HepG2 (cell line): ENCODE data around the gene LTBR. TPM values are rescaled to one million over a fixed set of nuclear protein-coding genes. Genes with fewer than 3 reads are reported as not detected.
A peak's percentile ranks its signal among the peaks of the same experiment; 100 is the strongest.

Source experiments
- ATAC-seq: fragments of 200-7000 bp; cut with Tn5 transposase; 3 replicates; pipeline ENCODE4 v1.9.1; 2020; ENCODE audit warnings: mild to moderate bottlenecking, moderate library complexity
- BruUV-seq: library from RNA; stranded (reverse); fragments of 400-500 nt; replicated peaks from 2 replicates; lab custom pipeline; 2021; lab: Mats Ljungman, UMichigan
- CTCF ChIA-PET: fragments of 300-600 bp; formaldehyde crosslinking; extraction: SDS; loops from one replicate; lab custom pipeline; 2021; ENCODE audit warnings: low total read pairs, inconsistent platforms, low intra/inter-chr PET ratio; lab: Yijun Ruan, JAX
- POLR2A ChIA-PET: fragments of 350-600 bp; sonication (Branson Sonifier 250); formaldehyde crosslinking; loops from one replicate; lab custom pipeline; 2020; ENCODE audit warnings: antibody characterized with exemption, inconsistent platforms; lab: Yijun Ruan, JAX
- DNase-seq: peaks from one replicate; pipeline ENCODE4 v3.0.0-alpha.2; 2015; ENCODE audit warnings: low spot score
- FAIRE-seq: peaks from 3 replicates; lab custom pipeline; 2011; peaks lifted over from hg19 to GRCh38; lab: Jason Lieb, UNC
- H2AFZ ChIP-seq: one replicate; pipeline ENCODE4 v1.6.1; 2011; ENCODE audit warnings: low read length, inconsistent platforms
- H3K27ac ChIP-seq: fragments of 300-600 bp; 3 replicates; pipeline ENCODE4 v1.8.0; 2011; ENCODE audit warnings: mixed run types, mild to moderate bottlenecking, mixed read lengths, low read length, inconsistent platforms; ENCODE audit not compliant: insufficient read depth; ENCODE audit errors: extremely low read length
- H3K27me3 ChIP-seq, 2 experiments: fragments of 200-600 bp in 1 of 2; 2 replicates in 1 of 2; 3 replicates in 1 of 2; pipeline versions ENCODE4 v1.6.0 to v1.8.0; 2011; ENCODE audit warnings: low read length in 2 of 2, mild to moderate bottlenecking in 2 of 2, moderate library complexity in 2 of 2, inconsistent platforms in 1 of 2; ENCODE audit not compliant: insufficient read depth in 2 of 2, control insufficient read depth in 1 of 2
- H3K36me3 ChIP-seq, 2 experiments: fragments of 200-600 bp in 1 of 2; replicated peaks in 1 of 2; 2 replicates in 1 of 2; 3 replicates in 1 of 2; pipeline versions ENCODE4 v1.5.1 to v1.8.0; 2011; ENCODE audit warnings: low read length in 2 of 2, inconsistent platforms in 1 of 2; ENCODE audit not compliant: insufficient read depth in 2 of 2, control insufficient read depth in 1 of 2
- H3K4me1 ChIP-seq: 2 replicates; pipeline ENCODE4 v1.5.1; 2012; ENCODE audit warnings: low read length, inconsistent platforms; ENCODE audit not compliant: insufficient read depth
- H3K4me2 ChIP-seq: 2 replicates; pipeline ENCODE4 v1.6.0; 2011; ENCODE audit warnings: low read depth, low read length, inconsistent platforms
- H3K4me3 ChIP-seq, 3 experiments: fragments of 200-600 bp in 1 of 3; sonication (generic), shearing (Covaris generic) in 1 of 3; replicated peaks in 1 of 3; 2 replicates each; pipeline ENCODE4 v1.5.1; 2011 to 2016; ENCODE audit warnings: low read length in 3 of 3, inconsistent platforms in 2 of 3, low read depth in 2 of 3, mild to moderate bottlenecking in 2 of 3, control low read depth in 1 of 3, mixed read lengths in 1 of 3; ENCODE audit not compliant: insufficient read depth in 1 of 3
- H3K79me2 ChIP-seq: one replicate; pipeline ENCODE4 v1.6.1; 2011; ENCODE audit warnings: low read length, inconsistent platforms; ENCODE audit not compliant: insufficient read depth
- H3K9ac ChIP-seq: 2 replicates; pipeline ENCODE4 v1.6.0; 2011; ENCODE audit warnings: mild to moderate bottlenecking, low read depth, low read length, inconsistent platforms; ENCODE audit not compliant: insufficient read depth
- H3K9me3 ChIP-seq: 2 replicates; pipeline ENCODE4 v1.5.1; 2012; ENCODE audit warnings: mild to moderate bottlenecking, low read length
- H4K20me1 ChIP-seq: 2 replicates; pipeline ENCODE4 v1.6.0; 2011; ENCODE audit warnings: inconsistent platforms, mild to moderate bottlenecking, low read length, moderate library complexity; ENCODE audit not compliant: insufficient read depth
- CC2D1A ChIP-seq: sonication (generic); formaldehyde crosslinking; IDR thresholded peaks from 2 replicates; pipeline ENCODE4 v1.8.1; 2023; ENCODE audit warnings: mild to moderate bottlenecking, missing genetic modification reagents
- FOXK2 ChIP-seq: fragments of 450-650 bp; IDR thresholded peaks from 2 replicates; pipeline ENCODE4 v1.6.1; 2016
- IKZF4 ChIP-seq: sonication (generic); formaldehyde crosslinking; IDR thresholded peaks from 2 replicates; pipeline ENCODE4 v1.5.1; 2020; ENCODE audit warnings: borderline replicate concordance, mild to moderate bottlenecking, low read depth, missing genetic modification reagents; ENCODE audit errors: not compliant biosample characterization
- KMT2B ChIP-seq: IDR thresholded peaks from 2 replicates; pipeline ENCODE4 v1.6.1; 2016; ENCODE audit warnings: missing genetic modification reagents, missing compliant biosample characterization
- PAWR ChIP-seq: sonication (generic); formaldehyde crosslinking; IDR thresholded peaks from 2 replicates; pipeline ENCODE4 v1.4.0; 2020; ENCODE audit warnings: missing genetic modification reagents, mild to moderate bottlenecking, borderline replicate concordance
- RAD21 ChIP-seq: fragments of 450-650 bp; formaldehyde crosslinking; IDR thresholded peaks from 2 replicates; pipeline ENCODE4 v1.5.0; 2020; ENCODE audit warnings: mild to moderate bottlenecking
- RBM22 ChIP-seq: fragments of 200-400 bp; formaldehyde crosslinking; optimal IDR thresholded peaks from 2 replicates; pipeline ENCODE3; 2017; ENCODE audit warnings: mild to moderate bottlenecking, low read length, moderate library complexity
- RFXAP ChIP-seq: sonication (generic); formaldehyde crosslinking; IDR thresholded peaks from 2 replicates; pipeline ENCODE4 v1.4.0; 2020; ENCODE audit warnings: missing genetic modification reagents, borderline replicate concordance
- SIN3B ChIP-seq: fragments of 150-350 bp; IDR thresholded peaks from 2 replicates; pipeline ENCODE4 v1.6.1; 2014; ENCODE audit warnings: low read length
- TOE1 ChIP-seq: sonication (generic); formaldehyde crosslinking; IDR thresholded peaks from 2 replicates; pipeline ENCODE4 v1.4.0; 2020; ENCODE audit warnings: mild to moderate bottlenecking, missing genetic modification reagents
- ZBTB33 ChIP-seq: sonication (generic); formaldehyde crosslinking; IDR thresholded peaks from 2 replicates; pipeline ENCODE4 v1.4.0; 2020; ENCODE audit warnings: missing genetic modification reagents
- ZSCAN25 ChIP-seq: sonication (generic); formaldehyde crosslinking; IDR thresholded peaks from 2 replicates; pipeline ENCODE4 v1.8.0; 2022; ENCODE audit warnings: mild to moderate bottlenecking, missing genetic modification reagents
- WGBS: methylation state at CpG from one replicate; pipeline ENCODE4 v1.1.6; 2017; ENCODE audit warnings: low lambda C conversion rate; 5-methylcytosine and 5-hydroxymethylcytosine counted together
- in situ Hi-C: cut with HindIII; loops from 2 replicates; pipeline ENCODE4 v1.10.0; 2017; ENCODE audit warnings: low pct_unique_long_range_greater_than_20kb; ENCODE audit not compliant: extremely low pct_ligation_motif_present
- intact Hi-C: fragments of 100-400 bp; cut with micrococcal nuclease; formaldehyde crosslinking; loops from one replicate; pipeline ENCODE4 v1.10.0; 2022; ENCODE audit not compliant: unreplicated experiment
- polyA plus RNA-seq, 8 experiments: library from polyadenylated mRNA; depleted of rRNA in 3 of 8; stranded (reverse) in 7 of 8; unstranded in 1 of 8; fragments of >200 nt; fragmentation: Illumina TruSeq in 4 of 8; extraction: Trizol in 4 of 8; gene quantifications; 2 replicates each; pipeline versions ENCODE4 v1.2.1 to v1.2.3, GENCODE V29; 2011 to 2016; ENCODE audit warnings: low read depth in 4 of 8, missing spikeins in 1 of 8, mixed read lengths in 1 of 8; ENCODE audit not compliant: insufficient read depth in 1 of 8
- total RNA-seq, 5 experiments: library from RNA; depleted of rRNA; stranded (reverse); fragments of >200 nt; fragmentation: Illumina TruSeq; extraction: Trizol; gene quantifications; 2 replicates each; pipeline ENCODE4 v1.2.3, GENCODE V29; 2016; ENCODE audit warnings: low read depth in 1 of 5
- TF ChIP-seq, protein P1 (sequence below): sonication (generic); formaldehyde crosslinking; IDR thresholded peaks from 2 replicates; pipeline ENCODE4 v1.4.0; 2020; ENCODE audit warnings: missing genetic modification reagents
- TF ChIP-seq, protein P2 (sequence below): sonication (generic); formaldehyde crosslinking; IDR thresholded peaks from 2 replicates; pipeline ENCODE4 v1.9.0; 2021; ENCODE audit warnings: mild to moderate bottlenecking, missing genetic modification reagents
- TF ChIP-seq, protein P3 (sequence below): sonication (generic); formaldehyde crosslinking; IDR thresholded peaks from 2 replicates; pipeline ENCODE4 v1.4.0; 2020; ENCODE audit warnings: mild to moderate bottlenecking, missing genetic modification reagents

The LTBR gene
- total and polyA plus RNA-seq, 2 of the 13 experiments (the other 11 are each of a cell fraction or from before 2014, with no cell fraction given) = 31.4 to 34.8 TPM

GRCh38 chr12:6376079-6376869, 7.7 kb upstream of the LTBR start:
- Histone ChIP-seq H3K9me3 (no peaks in the 10 kb centered on the region), H3K4me1 (peaks cover 73% of the 10 kb centered on the region), H3K36me3 (no peaks in the 10 kb centered on the region), H3K4me3 (peak overlapping the region; percentile 41 to 73 (median 57)), H3K9ac (peak overlapping the region; percentile 68), H3K79me2 (no peaks in the 10 kb centered on the region), H4K20me1 (no peaks in the 10 kb centered on the region), H3K4me2 (peak overlapping the region; percentile 98), H3K27ac (peak overlapping the region; percentile 16), H3K27me3 (peaks cover 0 to 21% of the 10 kb centered on the region in 2 experiments; a peak in 3 of 5 replicates), H2AFZ (no peak overlapping the region)
- 3% methylated on average over 16 of the region's 19 CpGs for WGBS
- no TSS peak for BruUV-seq
- intact Hi-C loops = loop anchor here (2.0 kb wide), 1 partner anchor 39 kb away; no protein-coding TSS in a partner anchor
- ATAC-seq = peak; percentile 85
- peak; percentile 64 for DNase-seq
- peak; percentile 51 for FAIRE-seq
- in situ Hi-C loops = no loop called here
- ChIA-PET CTCF (no interaction called here), POLR2A (interaction anchor here (1.1 to 7.5 kb wide), 7 partner anchors 7 to 158 kb away, joined by 3 to 278 read pairs (median 9); partner anchors contain the start of genes GAPDH, LTBR, TAPBPL and TNFRSF1A)
- TF ChIP-seq FOXK2 = no peak
- peak; percentile 34; the same call in 1 of the 2 replicates for TF ChIP-seq RAD21 (CRISPR knock-in tag)
- peak; percentile 53; the same call in 1 of the 2 replicates for TF ChIP-seq ZSCAN25 (CRISPR knock-in tag)
- TF ChIP-seq IKZF4 (CRISPR knock-in tag) = no peak
- TF ChIP-seq TOE1 = no peak
- TF ChIP-seq KMT2B (CRISPR knock-in tag) = peak; percentile 66
- no peak for TF ChIP-seq SIN3B
- 0 out of 2 replicates have a peak, but pooled peaks have one; percentile 6 for TF ChIP-seq ZBTB33 (CRISPR knock-in tag)
- TF ChIP-seq, protein P1, sequence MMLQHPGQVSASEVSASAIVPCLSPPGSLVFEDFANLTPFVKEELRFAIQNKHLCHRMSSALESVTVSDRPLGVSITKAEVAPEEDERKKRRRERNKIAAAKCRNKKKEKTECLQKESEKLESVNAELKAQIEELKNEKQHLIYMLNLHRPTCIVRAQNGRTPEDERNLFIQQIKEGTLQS = no peak
- TF ChIP-seq, protein P2, sequence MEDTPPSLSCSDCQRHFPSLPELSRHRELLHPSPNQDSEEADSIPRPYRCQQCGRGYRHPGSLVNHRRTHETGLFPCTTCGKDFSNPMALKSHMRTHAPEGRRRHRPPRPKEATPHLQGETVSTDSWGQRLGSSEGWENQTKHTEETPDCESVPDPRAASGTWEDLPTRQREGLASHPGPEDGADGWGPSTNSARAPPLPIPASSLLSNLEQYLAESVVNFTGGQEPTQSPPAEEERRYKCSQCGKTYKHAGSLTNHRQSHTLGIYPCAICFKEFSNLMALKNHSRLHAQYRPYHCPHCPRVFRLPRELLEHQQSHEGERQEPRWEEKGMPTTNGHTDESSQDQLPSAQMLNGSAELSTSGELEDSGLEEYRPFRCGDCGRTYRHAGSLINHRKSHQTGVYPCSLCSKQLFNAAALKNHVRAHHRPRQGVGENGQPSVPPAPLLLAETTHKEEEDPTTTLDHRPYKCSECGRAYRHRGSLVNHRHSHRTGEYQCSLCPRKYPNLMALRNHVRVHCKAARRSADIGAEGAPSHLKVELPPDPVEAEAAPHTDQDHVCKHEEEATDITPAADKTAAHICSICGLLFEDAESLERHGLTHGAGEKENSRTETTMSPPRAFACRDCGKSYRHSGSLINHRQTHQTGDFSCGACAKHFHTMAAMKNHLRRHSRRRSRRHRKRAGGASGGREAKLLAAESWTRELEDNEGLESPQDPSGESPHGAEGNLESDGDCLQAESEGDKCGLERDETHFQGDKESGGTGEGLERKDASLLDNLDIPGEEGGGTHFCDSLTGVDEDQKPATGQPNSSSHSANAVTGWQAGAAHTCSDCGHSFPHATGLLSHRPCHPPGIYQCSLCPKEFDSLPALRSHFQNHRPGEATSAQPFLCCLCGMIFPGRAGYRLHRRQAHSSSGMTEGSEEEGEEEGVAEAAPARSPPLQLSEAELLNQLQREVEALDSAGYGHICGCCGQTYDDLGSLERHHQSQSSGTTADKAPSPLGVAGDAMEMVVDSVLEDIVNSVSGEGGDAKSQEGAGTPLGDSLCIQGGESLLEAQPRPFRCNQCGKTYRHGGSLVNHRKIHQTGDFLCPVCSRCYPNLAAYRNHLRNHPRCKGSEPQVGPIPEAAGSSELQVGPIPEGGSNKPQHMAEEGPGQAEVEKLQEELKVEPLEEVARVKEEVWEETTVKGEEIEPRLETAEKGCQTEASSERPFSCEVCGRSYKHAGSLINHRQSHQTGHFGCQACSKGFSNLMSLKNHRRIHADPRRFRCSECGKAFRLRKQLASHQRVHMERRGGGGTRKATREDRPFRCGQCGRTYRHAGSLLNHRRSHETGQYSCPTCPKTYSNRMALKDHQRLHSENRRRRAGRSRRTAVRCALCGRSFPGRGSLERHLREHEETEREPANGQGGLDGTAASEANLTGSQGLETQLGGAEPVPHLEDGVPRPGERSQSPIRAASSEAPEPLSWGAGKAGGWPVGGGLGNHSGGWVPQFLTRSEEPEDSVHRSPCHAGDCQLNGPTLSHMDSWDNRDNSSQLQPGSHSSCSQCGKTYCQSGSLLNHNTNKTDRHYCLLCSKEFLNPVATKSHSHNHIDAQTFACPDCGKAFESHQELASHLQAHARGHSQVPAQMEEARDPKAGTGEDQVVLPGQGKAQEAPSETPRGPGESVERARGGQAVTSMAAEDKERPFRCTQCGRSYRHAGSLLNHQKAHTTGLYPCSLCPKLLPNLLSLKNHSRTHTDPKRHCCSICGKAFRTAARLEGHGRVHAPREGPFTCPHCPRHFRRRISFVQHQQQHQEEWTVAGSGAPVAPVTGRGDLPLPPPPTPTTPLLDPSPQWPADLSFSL (CRISPR knock-in tag) = no peak
- no peak for TF ChIP-seq RBM22
- TF ChIP-seq, protein P3, sequence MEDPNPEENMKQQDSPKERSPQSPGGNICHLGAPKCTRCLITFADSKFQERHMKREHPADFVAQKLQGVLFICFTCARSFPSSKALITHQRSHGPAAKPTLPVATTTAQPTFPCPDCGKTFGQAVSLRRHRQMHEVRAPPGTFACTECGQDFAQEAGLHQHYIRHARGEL (CRISPR knock-in tag) = no peak
- TF ChIP-seq RFXAP (CRISPR knock-in tag) = no peak
- TF ChIP-seq CC2D1A (CRISPR knock-in tag) = no peak
- TF ChIP-seq PAWR (CRISPR knock-in tag) = no peak
